B cell (primary cell): ENCODE results near the gene COPS7B. TPM values are rescaled to one million over a fixed set of nuclear protein-coding genes. Genes with fewer than 3 reads are reported as not detected.
A peak's percentile ranks its signal among the peaks of the same experiment; 100 is the strongest.

Experiments used
- ATAC-seq: fragments of 200-7000 bp; cut with Tn5 transposase; one replicate; pipeline ENCODE4 v1.10.0; 2021; ENCODE audit warnings: low read depth, mild to moderate bottlenecking, moderate number of reproducible peaks, moderate library complexity
- CTCF ChIA-PET: fragments of 350-600 bp; sonication (Branson Sonifier 250); formaldehyde crosslinking; loops from one replicate; lab custom pipeline; 2021; ENCODE audit warnings: antibody characterized with exemption, inconsistent platforms; lab: Charles Lee
- POLR2A ChIA-PET: fragments of 350-600 bp; sonication (Branson Sonifier 250); formaldehyde crosslinking; loops from one replicate; lab custom pipeline; 2021; ENCODE audit warnings: antibody characterized with exemption; lab: Charles Lee
- DNase-seq: peaks from one replicate; pipeline ENCODE4 v3.0.0; 2013
- H2AFZ ChIP-seq: 2 replicates; pipeline ENCODE4 v1.6.1; 2012; ENCODE audit warnings: mild to moderate bottlenecking, low read depth, low read length; ENCODE audit not compliant: insufficient read depth, poor library complexity, severe bottlenecking
- H3K27ac ChIP-seq, 2 donors: 1 replicate in 1 of 2; 2 replicates in 1 of 2; pipeline ENCODE4 v1.5.1; 2012 to 2013; ENCODE audit warnings: low read length in 2 of 2, mild to moderate bottlenecking in 2 of 2, moderate library complexity in 1 of 2
- H3K27me3 ChIP-seq, 4 experiments: fragments of 200-600 bp in 1 of 4; sonication (generic) in 1 of 4; replicated peaks in 1 of 4; 1 replicate in 2 of 4; 2 replicates in 2 of 4; pipeline versions ENCODE4 v1.6.1 to v1.7.0; 2013 to 2016; ENCODE audit warnings: low read length in 3 of 4, mild to moderate bottlenecking in 2 of 4, mixed read lengths in 1 of 4, moderate library complexity in 1 of 4; ENCODE audit not compliant: insufficient read depth in 4 of 4, control insufficient read depth in 3 of 4; ENCODE audit errors: control extremely low read depth in 1 of 4
- H3K36me3 ChIP-seq, 2 experiments: replicated peaks in 1 of 2; 1 replicate in 1 of 2; 2 replicates in 1 of 2; pipeline versions ENCODE4 v1.6.1 to v1.7.1; 2013; ENCODE audit warnings: low read length in 1 of 2; ENCODE audit not compliant: insufficient read depth in 2 of 2, control insufficient read depth in 1 of 2; ENCODE audit errors: control extremely low read depth in 1 of 2, extremely low read depth in 1 of 2
- H3K4me1 ChIP-seq, 2 donors: fragments of 200-600 bp in 1 of 2; sonication (generic) in 1 of 2; 1 replicate in 1 of 2; 2 replicates in 1 of 2; pipeline versions ENCODE4 v1.5.1 to v1.6.1; 2013 to 2017; ENCODE audit warnings: low read length in 2 of 2; ENCODE audit not compliant: control insufficient read depth in 2 of 2, insufficient read depth in 2 of 2
- H3K4me2 ChIP-seq: replicated peaks from 2 replicates; pipeline ENCODE3; 2012; ENCODE audit warnings: mild to moderate bottlenecking, low read depth, low read length; ENCODE audit not compliant: poor library complexity, severe bottlenecking
- H3K4me3 ChIP-seq, 5 experiments: fragments of 200-600 bp in 1 of 5; sonication (generic) in 1 of 5; 1 replicate in 3 of 5; 2 replicates in 2 of 5; pipeline versions ENCODE4 v1.5.1 to v1.7.0; 2011 to 2016; ENCODE audit warnings: low read length in 4 of 5, mild to moderate bottlenecking in 4 of 5, low read depth in 2 of 5, control low read depth in 1 of 5, moderate library complexity in 1 of 5; ENCODE audit not compliant: insufficient read depth in 1 of 5; ENCODE audit errors: control extremely low read depth in 1 of 5, extremely low read depth in 1 of 5
- H3K79me2 ChIP-seq: fragments of 200-600 bp; sonication (generic); one replicate; pipeline ENCODE4 v1.6.0; 2016; ENCODE audit warnings: low read length; ENCODE audit not compliant: control insufficient read depth, insufficient read depth
- H3K9ac ChIP-seq: fragments of 200-600 bp; sonication (generic); 2 replicates; pipeline ENCODE4 v1.6.1; 2017; ENCODE audit warnings: mild to moderate bottlenecking, low read length, moderate library complexity
- H3K9me3 ChIP-seq, 3 donors: one replicate each; pipeline versions ENCODE4 v1.6.1 to v1.7.1; 2013; ENCODE audit warnings: low read length in 2 of 3; ENCODE audit not compliant: control insufficient read depth in 2 of 3, insufficient read depth in 1 of 3; ENCODE audit errors: control extremely low read depth in 1 of 3
- H4K20me1 ChIP-seq: 2 replicates; pipeline ENCODE4 v1.6.0; 2012; ENCODE audit warnings: mild to moderate bottlenecking, low read length; ENCODE audit not compliant: insufficient read depth, control insufficient read depth, poor library complexity, severe bottlenecking
- H3K27ac Mint-ChIP-seq: one replicate; pipeline ENCODE4 v1.8.0; 2021; ENCODE audit warnings: mixed read lengths
- H3K27me3 Mint-ChIP-seq: one replicate; pipeline ENCODE4 v1.8.0; 2021; ENCODE audit warnings: mixed read lengths
- H3K4me1 Mint-ChIP-seq: one replicate; pipeline ENCODE4 v1.8.0; 2021; ENCODE audit warnings: mixed read lengths
- H3K4me3 Mint-ChIP-seq: one replicate; pipeline ENCODE4 v1.8.0; 2021; ENCODE audit warnings: mixed read lengths
- H3K9me3 Mint-ChIP-seq: one replicate; pipeline ENCODE4 v1.8.0; 2022; ENCODE audit warnings: mixed read lengths; ENCODE audit not compliant: insufficient read depth
- EZH2 ChIP-seq: IDR thresholded peaks from 2 replicates; pipeline ENCODE4 v1.6.1; 2012; ENCODE audit warnings: borderline replicate concordance, low read depth, mild to moderate bottlenecking, moderate library complexity, low read length; ENCODE audit not compliant: insufficient read depth, poor library complexity, severe bottlenecking
- WGBS: methylation state at CpG from one replicate; pipeline ENCODE4 v1.1.5; 2013; ENCODE audit warnings: missing lambda C conversion rate; ENCODE audit not compliant: insufficient coverage; 5-methylcytosine and 5-hydroxymethylcytosine counted together
- intact Hi-C: fragments of 100-400 bp; cut with micrococcal nuclease; formaldehyde crosslinking; loops from one replicate; pipeline ENCODE4 v1.10.0; 2022
- polyA plus RNA-seq: library from polyadenylated mRNA; depleted of rRNA; stranded (reverse); fragments of >200 nt; gene quantifications from 2 replicates; pipeline ENCODE4 v1.2.3, GENCODE V29; 2012
- total RNA-seq, 2 donors: library from RNA; stranded (reverse); fragments of 120-200 nt in 1 of 2; gene quantifications; 1 replicate in 1 of 2; 2 replicates in 1 of 2; pipeline versions ENCODE4 v1.2.3 to v1.2.4, GENCODE V29; 2013 to 2022
- TF ChIP-seq, protein P1 (sequence below): fragments of 200-600 bp; IDR thresholded peaks from one replicate; pipeline ENCODE4 v1.8.0; 2022; ENCODE audit warnings: antibody characterized with exemption, mild to moderate bottlenecking

The COPS7B gene
- total and polyA plus RNA-seq, 2 donors (not counting 1 experiment from before 2014, with no cell fraction given): 52.7 to 70.8 TPM

DNA sequence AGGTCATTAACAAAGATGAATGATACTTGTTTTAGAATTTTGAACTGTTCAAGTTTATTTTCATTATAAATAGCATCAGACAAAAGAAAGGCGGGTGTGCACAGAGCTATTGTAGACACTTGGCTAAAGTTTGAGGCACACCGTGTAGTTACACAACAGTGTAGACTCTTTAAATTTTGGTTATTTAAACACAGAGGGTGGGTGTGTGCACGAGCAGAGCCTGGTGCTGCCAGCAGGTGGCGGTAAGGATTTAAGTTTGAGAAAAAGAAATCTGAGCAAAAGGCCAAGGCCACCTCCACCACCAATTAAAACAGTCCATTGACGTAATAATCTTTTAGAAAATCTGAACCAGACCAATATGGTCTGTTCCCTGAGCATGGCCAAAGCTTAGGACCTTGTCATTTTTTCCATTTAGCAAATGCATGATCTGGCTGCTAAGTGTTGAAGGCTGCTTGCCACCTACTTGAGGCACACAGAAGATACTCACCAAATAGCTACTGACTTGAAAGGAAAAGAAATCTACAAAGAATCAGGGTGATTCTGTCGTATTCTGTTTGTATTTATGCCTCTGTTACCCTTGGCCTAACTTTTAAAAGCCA is 14.3 kb downstream of the COPS7B start:
- ATAC-seq: no peak
- POLR2A ChIA-PET: interaction anchor here (1.1 kb wide), 1 partner anchor 187 kb away, joined by 3 read pairs; no protein-coding TSS in a partner anchor
- CTCF ChIA-PET: interaction anchor here (0.8 to 2.7 kb wide), 6 partner anchors 16 to 242 kb away, joined by 3 to 8 read pairs (median 3); no protein-coding TSS in a partner anchor
- H3K9me3 Mint-ChIP-seq: no peaks in the 10 kb centered on the region
- H3K4me3 ChIP-seq: no peak overlapping the region
- no peaks in the 10 kb centered on the region for H3K27me3 ChIP-seq
- H3K4me3 Mint-ChIP-seq: no peak overlapping the region
- H3K4me1 ChIP-seq: no peaks in the 10 kb centered on the region
- peak; percentile 23 for DNase-seq
- H3K9ac ChIP-seq: no peak overlapping the region
- H3K27me3 Mint-ChIP-seq: no peaks in the 10 kb centered on the region
- no peak overlapping the region for H3K27ac ChIP-seq
- no peak overlapping the region for H2AFZ ChIP-seq
- no peaks in the 10 kb centered on the region for H3K4me1 Mint-ChIP-seq
- peaks cover 48% of the 10 kb centered on the region for H3K79me2 ChIP-seq
- no peak overlapping the region for H3K4me2 ChIP-seq
- H3K9me3 ChIP-seq: no peaks in the 10 kb centered on the region
- intact Hi-C loops: no loop called here
- H3K27ac Mint-ChIP-seq: no peak overlapping the region
- peaks cover 0 to 84% of the 10 kb centered on the region in 2 experiments for H3K36me3 ChIP-seq
- no CpG with 5 or more reads among the region's 6 CpGs for WGBS
- peaks cover 9% of the 10 kb centered on the region for H4K20me1 ChIP-seq
- no peak for TF ChIP-seq EZH2
- TF ChIP-seq, protein P1, sequence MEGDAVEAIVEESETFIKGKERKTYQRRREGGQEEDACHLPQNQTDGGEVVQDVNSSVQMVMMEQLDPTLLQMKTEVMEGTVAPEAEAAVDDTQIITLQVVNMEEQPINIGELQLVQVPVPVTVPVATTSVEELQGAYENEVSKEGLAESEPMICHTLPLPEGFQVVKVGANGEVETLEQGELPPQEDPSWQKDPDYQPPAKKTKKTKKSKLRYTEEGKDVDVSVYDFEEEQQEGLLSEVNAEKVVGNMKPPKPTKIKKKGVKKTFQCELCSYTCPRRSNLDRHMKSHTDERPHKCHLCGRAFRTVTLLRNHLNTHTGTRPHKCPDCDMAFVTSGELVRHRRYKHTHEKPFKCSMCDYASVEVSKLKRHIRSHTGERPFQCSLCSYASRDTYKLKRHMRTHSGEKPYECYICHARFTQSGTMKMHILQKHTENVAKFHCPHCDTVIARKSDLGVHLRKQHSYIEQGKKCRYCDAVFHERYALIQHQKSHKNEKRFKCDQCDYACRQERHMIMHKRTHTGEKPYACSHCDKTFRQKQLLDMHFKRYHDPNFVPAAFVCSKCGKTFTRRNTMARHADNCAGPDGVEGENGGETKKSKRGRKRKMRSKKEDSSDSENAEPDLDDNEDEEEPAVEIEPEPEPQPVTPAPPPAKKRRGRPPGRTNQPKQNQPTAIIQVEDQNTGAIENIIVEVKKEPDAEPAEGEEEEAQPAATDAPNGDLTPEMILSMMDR: peak; percentile 71

DNA sequence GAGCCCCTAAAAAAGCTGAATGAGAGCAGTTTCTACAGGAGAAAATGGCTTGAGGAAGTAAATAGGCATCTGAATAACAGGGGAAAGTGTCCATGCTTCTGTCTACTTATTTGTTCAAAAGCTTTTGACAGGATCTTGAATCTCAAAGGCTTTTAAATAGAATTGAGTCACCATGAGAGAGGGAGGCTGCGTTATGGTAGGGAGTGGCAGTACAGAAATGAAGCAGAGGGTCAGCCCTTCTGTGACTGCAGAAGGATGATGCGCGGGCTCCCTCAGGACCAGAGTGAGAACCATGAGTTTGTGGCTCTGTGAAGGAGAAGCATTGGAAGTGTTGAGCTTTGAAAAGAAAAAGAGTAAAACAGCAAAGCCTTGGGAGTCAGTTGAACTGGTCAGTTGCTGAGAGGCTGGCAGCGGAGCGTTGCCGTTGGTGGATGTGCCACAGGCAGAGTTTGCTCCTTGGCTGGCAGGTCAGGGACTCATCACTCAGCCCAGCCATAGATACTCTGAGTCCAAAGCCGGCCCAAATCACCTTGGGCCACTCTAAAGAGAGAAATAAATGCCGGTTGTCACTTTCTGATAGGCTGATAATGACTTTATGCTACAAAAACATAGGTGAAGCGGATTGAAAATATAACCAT is 17.4 kb downstream of the COPS7B start:
- intact Hi-C loops: no loop called here
- no peak for TF ChIP-seq EZH2
- TF ChIP-seq, protein P1: no peak
- Histone ChIP-seq H3K4me1 (no peaks in the 10 kb centered on the region), H4K20me1 (peaks cover 16% of the 10 kb centered on the region), H2AFZ (no peak overlapping the region), H3K4me2 (no peak overlapping the region), H3K4me3 (no peak overlapping the region), H3K9ac (no peak overlapping the region), H3K27ac (no peak overlapping the region), H3K36me3 (peaks cover 4 to 89% of the 10 kb centered on the region in 2 experiments), H3K27me3 (no peaks in the 10 kb centered on the region), H3K9me3 (no peaks in the 10 kb centered on the region), H3K79me2 (peaks cover 36% of the 10 kb centered on the region)
- Mint-ChIP-seq H3K27me3 (no peaks in the 10 kb centered on the region), H3K4me3 (no peak overlapping the region), H3K9me3 (no peaks in the 10 kb centered on the region), H3K4me1 (no peaks in the 10 kb centered on the region), H3K27ac (no peak overlapping the region)
- CTCF ChIA-PET: interaction anchor here (0.6 to 1.0 kb wide), 2 partner anchors 14 to 103 kb away, joined by 3 to 4 read pairs; no protein-coding TSS in a partner anchor
- no peak for ATAC-seq
- POLR2A ChIA-PET: no interaction called here
- 92% methylated on average over 6 of the region's 9 CpGs for WGBS
- DNase-seq: no peak
